Measurements from ENCODE around the gene FGF5.

The FGF5 gene

DNA sequence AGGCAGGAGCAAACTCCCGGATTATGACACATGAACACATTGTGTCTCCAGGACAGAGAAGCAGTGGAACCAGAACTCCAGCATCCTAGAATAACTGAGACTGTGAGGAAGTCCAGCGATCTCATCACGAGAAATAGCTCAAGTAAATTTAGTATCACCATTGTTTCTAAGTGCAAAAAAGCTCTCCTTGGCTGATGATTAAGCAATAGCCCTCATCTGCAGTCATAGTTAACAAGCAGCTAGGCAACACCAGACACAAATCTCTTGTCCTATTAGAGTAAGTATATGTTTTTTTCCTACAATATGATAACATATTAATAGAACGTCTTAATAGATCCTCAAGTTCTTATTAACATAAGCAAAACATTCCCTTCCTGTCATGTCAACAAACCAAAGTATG is 66.7 kb downstream of the FGF5 start:
- TF ChIP-seq CTCF (IDR thresholded peaks at IDR 0.05; ENCODE audit: low read depth, low read length), result no peak
- DNase-seq, result no peak
- Histone ChIP-seq H3K36me3 (no peaks in the 10 kb centered on the region), H3K9me3 (no peaks in the 10 kb centered on the region), H3K4me1 (no peaks in the 10 kb centered on the region), H3K27me3 (peaks cover 21% of the 10 kb centered on the region), H3K4me3 (ENCODE audit: low read depth, low read length) (no peak overlapping the region)

GRCh38 chr4:80334568-80334967 is 68.1 kb downstream of the FGF5 start:
- DNase-seq, result no peak
- TF ChIP-seq CTCF (IDR thresholded peaks at IDR 0.05; ENCODE audit: low read depth, low read length), result no peak
- H3K36me3 ChIP-seq, result no peaks in the 10 kb centered on the region
- H3K4me1 ChIP-seq, result no peaks in the 10 kb centered on the region
- no peaks in the 10 kb centered on the region for H3K9me3 ChIP-seq
- peaks cover 21% of the 10 kb centered on the region for H3K27me3 ChIP-seq
- H3K4me3 ChIP-seq (ENCODE audit: low read depth, low read length), result no peak overlapping the region

DNA sequence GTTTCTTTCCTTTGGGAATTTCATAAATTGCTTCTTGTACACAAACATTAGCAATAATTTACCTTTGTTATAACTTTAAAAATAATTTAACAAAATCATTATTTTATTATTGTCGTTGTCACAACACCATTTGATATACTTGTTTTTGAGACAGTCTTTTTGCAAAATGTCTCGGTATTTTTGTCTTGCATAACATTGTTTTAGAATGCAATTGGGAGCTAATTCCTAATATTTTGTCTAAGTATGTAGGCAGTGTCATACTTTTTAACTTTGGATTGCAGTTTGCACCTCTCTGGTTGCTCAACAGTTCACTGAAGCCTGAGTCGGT is 68.7 kb downstream of the FGF5 start:
- no peaks in the 10 kb centered on the region for H3K36me3 ChIP-seq
- no peak for TF ChIP-seq CTCF (IDR thresholded peaks at IDR 0.05; ENCODE audit: low read depth, low read length)
- no peaks in the 10 kb centered on the region for H3K4me1 ChIP-seq
- H3K27me3 ChIP-seq, result peaks cover 21% of the 10 kb centered on the region
- no peak for DNase-seq
- H3K4me3 ChIP-seq (ENCODE audit: low read depth, low read length), result peak overlapping the region; percentile 78
- H3K9me3 ChIP-seq, result no peaks in the 10 kb centered on the region

DNA sequence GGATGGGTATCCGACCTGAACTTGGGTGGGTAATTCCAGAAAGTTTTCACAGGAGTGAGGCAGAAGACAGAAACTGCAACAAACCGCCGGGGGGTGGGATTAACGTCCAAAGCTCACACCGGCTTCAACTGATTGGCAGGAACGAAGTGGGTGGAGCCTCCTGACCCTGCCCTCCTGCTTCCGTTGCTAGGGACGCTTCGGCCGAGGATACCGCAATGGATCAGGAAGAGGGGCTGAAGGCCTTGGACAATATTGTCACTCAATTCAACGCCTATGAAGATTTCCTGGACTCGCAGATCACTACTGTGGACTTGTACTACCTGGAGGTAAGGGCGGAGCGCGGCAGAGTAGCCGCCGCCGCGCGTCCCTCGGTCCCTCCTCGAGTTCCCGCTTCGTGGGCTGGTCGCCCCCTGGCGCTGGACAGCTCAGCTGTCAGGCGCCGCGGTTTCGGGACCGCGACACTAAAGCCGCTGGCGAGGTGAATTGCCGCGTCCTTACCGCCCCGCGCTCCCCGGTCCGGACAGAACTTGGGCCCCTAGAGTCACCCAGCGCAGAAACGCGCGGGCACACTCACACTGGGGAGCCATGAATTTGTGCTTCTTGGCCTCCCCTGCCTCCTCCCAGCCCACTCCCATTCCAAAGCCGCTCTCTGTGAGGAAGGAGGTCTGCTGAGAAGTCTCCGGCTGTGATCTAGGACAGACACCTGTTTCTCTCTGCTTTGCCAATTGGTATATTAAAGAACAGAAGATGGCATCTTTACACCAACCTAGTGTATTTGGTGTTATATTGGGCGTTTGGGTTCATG is 69.3 kb downstream of the FGF5 start, which contains the start of gene CFAP299:
Gene CFAP299 (plus strand): TSS at position 177 of the 805 bp plus-strand sequence.
- peak within 1 kb of the TSS; percentile 78 for H3K4me3 ChIP-seq (ENCODE audit: low read depth, low read length)
- peak; percentile 74 for TF ChIP-seq CTCF (IDR thresholded peaks at IDR 0.05; ENCODE audit: low read depth, low read length)
- H3K36me3 ChIP-seq, result no peaks in the 10 kb centered on the region
- no peaks in the 10 kb centered on the region for H3K9me3 ChIP-seq
- DNase-seq, result peak; percentile 89
- H3K27me3 ChIP-seq, result peaks cover 21% of the 10 kb centered on the region
- no peaks in the 10 kb centered on the region for H3K4me1 ChIP-seq

DNA sequence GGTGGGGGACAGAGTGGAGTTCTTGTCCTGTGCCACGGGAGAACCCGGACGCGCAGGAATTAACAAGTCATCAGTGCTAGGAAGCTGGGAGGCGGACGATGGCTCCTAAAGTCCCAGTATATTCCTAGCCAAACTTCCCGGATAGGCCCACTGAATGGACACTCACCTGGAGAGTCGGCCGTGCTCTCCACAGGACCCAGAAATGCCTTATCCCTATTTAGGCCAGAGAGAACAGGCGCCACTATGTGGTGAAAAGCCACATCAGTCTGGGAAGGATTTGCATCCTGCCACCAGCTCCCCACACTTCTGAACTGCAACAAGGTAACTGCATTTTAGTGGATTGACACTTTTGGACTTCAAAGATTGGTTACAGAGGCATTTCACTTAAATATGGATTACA is 70.1 kb downstream of the FGF5 start:
- peak overlapping the region; percentile 78; the same call in 1 of the 2 replicates for H3K4me3 ChIP-seq (ENCODE audit: low read depth, low read length)
- H3K9me3 ChIP-seq, result no peaks in the 10 kb centered on the region
- peaks cover 16% of the 10 kb centered on the region for H3K27me3 ChIP-seq
- DNase-seq, result peak; percentile 15
- no peaks in the 10 kb centered on the region for H3K4me1 ChIP-seq
- H3K36me3 ChIP-seq, result no peaks in the 10 kb centered on the region
- TF ChIP-seq CTCF (IDR thresholded peaks at IDR 0.05; ENCODE audit: low read depth, low read length), result peak; percentile 43

DNA sequence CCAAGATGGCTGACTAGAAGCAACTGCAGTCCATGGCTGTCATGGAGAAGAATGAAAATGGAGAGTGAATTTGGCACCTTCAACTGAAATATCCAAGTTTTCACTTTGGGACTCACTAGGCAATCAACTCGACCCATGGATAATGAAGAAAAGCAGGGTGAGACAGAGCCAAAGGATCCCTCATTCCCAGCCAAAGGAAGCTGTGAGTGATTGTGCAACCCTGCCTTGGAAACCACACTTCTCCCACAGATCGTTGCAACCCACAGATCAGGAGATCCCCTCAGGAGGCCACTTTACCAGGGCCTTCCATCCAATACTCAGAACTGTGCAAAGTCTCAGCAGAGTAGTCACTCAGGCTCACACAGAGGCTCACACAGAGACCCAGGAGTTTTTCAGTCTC is 73.6 kb downstream of the FGF5 start:
- no peak overlapping the region for H3K4me3 ChIP-seq (ENCODE audit: low read depth, low read length)
- H3K27me3 ChIP-seq, result peaks cover 8% of the 10 kb centered on the region
- no peak for DNase-seq
- no peak for TF ChIP-seq CTCF (IDR thresholded peaks at IDR 0.05; ENCODE audit: low read depth, low read length)
- no peaks in the 10 kb centered on the region for H3K9me3 ChIP-seq
- no peaks in the 10 kb centered on the region for H3K36me3 ChIP-seq
- H3K4me1 ChIP-seq, result no peaks in the 10 kb centered on the region
